ENCODE results near the gene NCBP2L. TPM values are rescaled to one million over a fixed set of nuclear protein-coding genes. Genes with fewer than 3 reads are reported as not detected.

NCBP2L gene
- total and polyA plus RNA-seq, 3 experiments from 2014 or later = 0.24 TPM; not detected in 2

DNA sequence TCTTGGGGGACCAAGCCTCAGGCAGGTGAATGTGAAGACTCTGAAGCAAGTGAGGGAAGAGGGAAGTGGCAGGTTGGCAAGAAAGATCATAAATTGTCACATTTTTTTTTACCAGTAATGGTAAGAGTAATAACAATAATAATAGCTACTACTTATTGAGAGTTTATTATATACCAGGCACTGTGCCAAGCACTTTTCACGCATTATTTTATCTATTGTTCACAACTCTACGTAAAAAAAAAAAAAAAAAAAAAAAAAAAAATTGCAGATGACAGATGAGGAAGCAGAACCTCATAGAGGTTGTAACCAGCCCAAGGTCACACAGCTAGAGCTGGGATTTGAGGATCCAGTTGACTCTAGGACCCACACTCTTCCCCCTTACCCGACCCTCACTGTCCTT, 42.9 kb upstream of the NCBP2L start:
- peaks cover 7% of the 10 kb centered on the region for H3K4me1 ChIP-seq (ENCODE audit: insufficient read depth, low read length)
- H3K4me3 ChIP-seq (ENCODE audit: low read length) = no peak overlapping the region
- Mint-ChIP-seq H3K27me3 (peaks cover 0 to 5% of the 10 kb centered on the region in 2 donors), H3K4me3 (no peak overlapping the region), H3K36me3 (no peaks in the 10 kb centered on the region), H3K4me1 (peaks cover 3 to 9% (median 4%) of the 10 kb centered on the region in 3 donors), H3K27ac (no peak overlapping the region), H3K9me3 (no peaks in the 10 kb centered on the region)
- no peaks in the 10 kb centered on the region for H3K36me3 ChIP-seq (ENCODE audit: insufficient read depth, low read length)
- H3K9me3 ChIP-seq (ENCODE audit: low read length) = no peaks in the 10 kb centered on the region
- ChIA-PET CTCF (interaction anchor here (1.0 kb wide), 1 partner anchor 42 kb away, joined by 3 read pairs; the partner anchor contains the start of gene NCBP2L), POLR2A (no interaction called here)
- H3K27ac ChIP-seq (ENCODE audit: low read depth, low read length) = no peak overlapping the region
- no peak for DNase-seq
- H3K27me3 ChIP-seq (ENCODE audit: insufficient read depth, low read length, poor library complexity, severe bottlenecking) = no peaks in the 10 kb centered on the region

DNA sequence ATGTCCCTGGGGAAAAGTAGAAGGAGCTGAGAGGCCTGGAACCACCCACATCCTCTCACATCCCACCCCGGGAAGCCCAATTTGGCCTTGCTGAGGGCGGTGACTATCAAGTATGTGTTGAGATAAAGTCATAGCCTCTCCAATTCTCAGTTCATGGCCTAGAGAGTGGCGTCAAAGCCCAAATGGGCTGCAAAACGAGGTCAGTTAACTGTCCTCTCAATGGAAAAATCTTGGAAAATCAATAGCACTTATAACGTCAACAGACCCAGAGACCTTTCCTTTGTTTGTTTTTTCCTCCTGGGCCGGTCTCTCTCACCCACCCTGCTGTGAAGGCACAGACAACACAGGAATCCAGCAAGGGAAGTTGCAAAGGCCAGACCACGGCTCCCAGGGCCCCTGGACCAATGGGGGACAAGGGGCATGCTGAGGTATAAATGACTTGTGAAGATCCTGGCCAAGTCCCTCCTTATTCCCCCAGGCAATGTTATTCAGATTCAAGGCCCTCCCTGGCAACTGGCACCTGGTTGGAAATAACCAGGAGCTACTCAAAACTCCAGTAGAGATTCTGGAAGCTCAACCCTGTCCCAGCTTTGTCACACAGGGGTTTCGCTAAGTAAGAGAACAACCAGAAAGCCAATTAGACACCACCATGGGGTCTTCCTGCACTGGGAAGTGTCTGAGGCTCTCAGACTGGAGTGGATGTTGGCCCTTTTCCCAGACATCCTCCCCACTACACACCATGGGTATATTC, 40.6 kb upstream of the NCBP2L start:
- Mint-ChIP-seq H3K27me3 (peaks cover 0 to 6% of the 10 kb centered on the region in 2 donors), H3K27ac (no peak overlapping the region), H3K4me3 (no peak overlapping the region), H3K4me1 (peaks cover 21 to 32% (median 27%) of the 10 kb centered on the region in 3 donors), H3K36me3 (peaks cover 0 to under 1% (median 0%) of the 10 kb centered on the region in 3 donors), H3K9me3 (peaks cover 0 to under 1% (median 0%) of the 10 kb centered on the region in 5 donors)
- no peak overlapping the region for H3K4me3 ChIP-seq (ENCODE audit: low read length)
- no peak for DNase-seq
- POLR2A ChIA-PET = no interaction called here
- CTCF ChIA-PET = interaction anchor here (1.2 kb wide), 1 partner anchor 40 kb away, joined by 6 read pairs; the partner anchor contains the start of gene NCBP2L
- H3K27ac ChIP-seq (ENCODE audit: low read depth, low read length) = no peak overlapping the region
- no peaks in the 10 kb centered on the region for H3K36me3 ChIP-seq (ENCODE audit: insufficient read depth, low read length)
- H3K27me3 ChIP-seq (ENCODE audit: insufficient read depth, low read length, poor library complexity, severe bottlenecking) = no peaks in the 10 kb centered on the region
- H3K4me1 ChIP-seq (ENCODE audit: insufficient read depth, low read length) = peaks cover 28% of the 10 kb centered on the region
- H3K9me3 ChIP-seq (ENCODE audit: low read length) = no peaks in the 10 kb centered on the region

DNA sequence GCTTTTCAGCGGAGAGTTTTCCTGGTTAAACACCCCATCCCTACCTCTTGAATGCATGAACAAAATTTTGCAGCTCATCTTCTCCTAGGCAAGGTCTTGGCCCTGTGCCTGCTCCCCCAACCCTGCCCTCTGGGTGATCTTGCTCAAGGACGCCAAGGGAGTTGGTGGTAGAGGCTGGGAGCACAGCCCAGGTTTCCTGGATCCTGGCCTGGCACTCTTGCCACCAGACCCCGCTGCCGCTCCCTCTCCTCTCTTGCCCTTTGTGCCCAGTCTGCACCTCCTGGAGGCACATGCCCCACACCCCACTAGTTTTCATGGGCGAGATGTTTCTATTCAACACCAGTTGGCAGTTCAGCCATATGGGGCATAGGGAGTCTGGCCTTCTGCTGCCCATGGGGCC, 39.3 kb upstream of the NCBP2L start:
- Histone ChIP-seq H3K4me3 (ENCODE audit: low read length) (no peak overlapping the region), H3K36me3 (ENCODE audit: insufficient read depth, low read length) (no peaks in the 10 kb centered on the region), H3K27ac (ENCODE audit: low read depth, low read length) (no peak overlapping the region), H3K4me1 (ENCODE audit: insufficient read depth, low read length) (peaks cover 39% of the 10 kb centered on the region), H3K27me3 (ENCODE audit: insufficient read depth, low read length, poor library complexity, severe bottlenecking) (no peaks in the 10 kb centered on the region), H3K9me3 (ENCODE audit: low read length) (no peaks in the 10 kb centered on the region)
- Mint-ChIP-seq H3K36me3 (peaks cover 0 to 3% (median 0%) of the 10 kb centered on the region in 3 donors), H3K9me3 (peaks cover 0 to 3% (median 3%) of the 10 kb centered on the region in 5 donors), H3K4me3 (no peak overlapping the region), H3K27me3 (peaks cover 0 to 6% of the 10 kb centered on the region in 2 donors), H3K4me1 (peaks cover 32 to 44% (median 40%) of the 10 kb centered on the region in 3 donors), H3K27ac (peak overlapping the region in 1 of 8 donors; percentile 58)
- POLR2A ChIA-PET = no interaction called here
- CTCF ChIA-PET = interaction anchor here (1.2 to 4.7 kb wide), 3 partner anchors 21 to 65 kb away, joined by 6 to 47 read pairs (median 10); partner anchors contain the start of gene NCBP2L
- DNase-seq = no peak

DNA sequence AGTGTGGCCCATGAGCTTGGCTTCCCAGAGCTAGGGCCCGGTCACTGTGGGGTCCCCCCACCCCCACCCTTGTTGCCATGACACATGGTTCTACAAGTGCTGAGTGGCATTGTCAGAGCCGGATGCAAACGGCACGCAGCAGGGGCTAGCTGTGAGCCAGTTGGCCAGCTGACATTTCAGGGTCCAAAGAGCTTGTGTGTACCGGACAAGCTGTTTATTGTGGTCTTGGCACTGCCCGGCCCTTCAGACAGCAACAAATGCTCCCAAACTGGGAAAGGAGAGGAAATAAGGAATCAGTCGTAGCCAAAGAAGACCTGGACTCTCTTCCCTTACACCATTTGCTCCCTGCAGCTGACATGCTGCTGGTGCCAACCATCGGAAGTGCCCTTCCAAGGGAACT, 38.8 kb upstream of the NCBP2L start:
- Mint-ChIP-seq H3K4me3 (no peak overlapping the region), H3K9me3 (peaks cover 0 to 3% (median 3%) of the 10 kb centered on the region in 5 donors), H3K36me3 (peaks cover 0 to 3% (median 0%) of the 10 kb centered on the region in 3 donors), H3K4me1 (peaks cover 35 to 49% (median 42%) of the 10 kb centered on the region in 3 donors), H3K27me3 (peaks cover 0 to 5% of the 10 kb centered on the region in 2 donors), H3K27ac (peak overlapping the region in 2 of 8 donors; percentile 60 to 61)
- no peak for DNase-seq
- H3K27ac ChIP-seq (ENCODE audit: low read depth, low read length) = no peak overlapping the region
- no peak overlapping the region for H3K4me3 ChIP-seq (ENCODE audit: low read length)
- ChIA-PET POLR2A (no interaction called here), CTCF (interaction anchor here (2.6 to 4.7 kb wide), 3 partner anchors 21 to 66 kb away, joined by 10 to 47 read pairs (median 30); partner anchors contain the start of genes NCBP2L and TSC22D3)
- no peaks in the 10 kb centered on the region for H3K27me3 ChIP-seq (ENCODE audit: insufficient read depth, low read length, poor library complexity, severe bottlenecking)
- no peaks in the 10 kb centered on the region for H3K9me3 ChIP-seq (ENCODE audit: low read length)
- H3K4me1 ChIP-seq (ENCODE audit: insufficient read depth, low read length) = peaks cover 44% of the 10 kb centered on the region
- no peaks in the 10 kb centered on the region for H3K36me3 ChIP-seq (ENCODE audit: insufficient read depth, low read length)

DNA sequence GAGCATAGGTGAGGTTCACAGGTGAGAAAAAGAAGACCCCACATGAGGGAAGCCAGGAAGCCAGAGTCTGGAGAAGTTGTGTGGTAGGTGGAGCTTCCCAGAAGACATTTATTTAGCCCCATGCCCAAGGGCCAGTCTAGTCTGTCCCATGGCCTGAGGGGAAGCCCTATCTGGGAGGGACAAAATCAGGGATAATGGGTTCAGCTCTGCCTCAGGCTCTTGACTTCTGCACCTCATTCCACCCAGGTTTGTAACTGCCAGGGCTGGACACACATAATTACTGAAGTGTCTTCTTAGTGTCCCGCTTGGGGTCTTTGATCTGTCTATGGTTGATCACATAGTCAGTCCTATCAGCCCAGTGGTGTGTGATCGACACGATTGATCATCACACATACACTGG, 38.0 kb upstream of the NCBP2L start:
- no peak overlapping the region for H3K27ac ChIP-seq (ENCODE audit: low read depth, low read length)
- H3K27me3 ChIP-seq (ENCODE audit: insufficient read depth, low read length, poor library complexity, severe bottlenecking) = no peaks in the 10 kb centered on the region
- H3K4me1 ChIP-seq (ENCODE audit: insufficient read depth, low read length) = peaks cover 44% of the 10 kb centered on the region

DNA sequence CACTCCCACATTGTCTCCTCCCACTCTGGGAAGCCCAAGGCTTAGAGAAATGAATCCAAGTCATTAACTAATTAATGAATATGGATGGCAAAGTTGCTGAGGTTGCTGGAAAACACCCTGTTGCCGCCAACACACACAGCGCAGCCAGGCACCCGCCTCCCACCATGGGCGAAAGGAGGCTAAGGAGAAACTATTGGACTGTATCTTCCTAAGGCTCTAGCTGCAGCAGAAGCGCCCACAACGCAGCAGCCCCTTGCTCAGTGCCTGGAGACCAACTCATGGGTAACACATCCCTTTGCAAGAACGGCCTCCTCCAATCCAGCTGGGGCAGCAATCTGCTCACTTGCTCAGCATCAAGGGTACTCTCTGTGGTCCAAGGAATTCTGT, 36.1 kb upstream of the NCBP2L start:
- H3K27me3 ChIP-seq (ENCODE audit: insufficient read depth, low read length, poor library complexity, severe bottlenecking) = no peaks in the 10 kb centered on the region
- H3K27me3 Mint-ChIP-seq = peaks cover 0 to 5% of the 10 kb centered on the region in 2 donors
- no peaks in the 10 kb centered on the region for H3K9me3 ChIP-seq (ENCODE audit: low read length)
- H3K4me3 ChIP-seq (ENCODE audit: low read length) = peak overlapping the region; percentile 51
- H3K27ac ChIP-seq (ENCODE audit: low read depth, low read length) = peak overlapping the region; percentile 61
- peak overlapping the region; percentile 92 to 99 (median 96) for H3K27ac Mint-ChIP-seq
- H3K4me1 ChIP-seq (ENCODE audit: insufficient read depth, low read length) = peaks cover 44% of the 10 kb centered on the region
- H3K9me3 Mint-ChIP-seq = peaks cover 0 to 3% (median 3%) of the 10 kb centered on the region in 5 donors
- DNase-seq = no peak
- peak overlapping the region; percentile 78 to 88 (median 83) for H3K4me3 Mint-ChIP-seq
- H3K4me1 Mint-ChIP-seq = peaks cover 38 to 54% (median 42%) of the 10 kb centered on the region in 3 donors
- POLR2A ChIA-PET = interaction anchor here (0.7 to 3.1 kb wide), 12 partner anchors 19 to 113 kb away, joined by 3 to 33 read pairs (median 5); partner anchors contain the start of genes MID2, PRPS1 and TSC22D3
- CTCF ChIA-PET = interaction anchor here (0.9 to 4.7 kb wide), 7 partner anchors 22 to 87 kb away, joined by 3 to 47 read pairs (median 3); partner anchors contain the start of genes NCBP2L and TSC22D3
- H3K36me3 Mint-ChIP-seq = peaks cover 0 to 3% (median 0%) of the 10 kb centered on the region in 3 donors
- H3K36me3 ChIP-seq (ENCODE audit: insufficient read depth, low read length) = no peaks in the 10 kb centered on the region

More for the DNA sequence above, 38.0 kb upstream of the NCBP2L start:
- ChIA-PET POLR2A (interaction anchor here (3.1 kb wide), 1 partner anchor 22 kb away, joined by 33 read pairs; no protein-coding TSS in a partner anchor), CTCF (interaction anchor here (1.6 to 4.7 kb wide), 4 partner anchors 11 to 67 kb away, joined by 4 to 47 read pairs (median 20); partner anchors contain the start of genes NCBP2L and TSC22D3)
- no peak for DNase-seq
- peaks cover 0 to 3% (median 0%) of the 10 kb centered on the region in 3 donors for H3K36me3 Mint-ChIP-seq
- H3K9me3 ChIP-seq (ENCODE audit: low read length) = no peaks in the 10 kb centered on the region
- peaks cover 38 to 52% (median 42%) of the 10 kb centered on the region in 3 donors for H3K4me1 Mint-ChIP-seq
- peaks cover 0 to 3% (median 3%) of the 10 kb centered on the region in 5 donors for H3K9me3 Mint-ChIP-seq
- H3K27ac Mint-ChIP-seq = peak overlapping the region in 7 of 8 donors; percentile 34 to 99 (median 73)
- peak overlapping the region in 1 of 7 donors; percentile 68 for H3K4me3 Mint-ChIP-seq
- H3K27me3 Mint-ChIP-seq = peaks cover 0 to 5% of the 10 kb centered on the region in 2 donors
- no peak overlapping the region for H3K4me3 ChIP-seq (ENCODE audit: low read length)
- H3K36me3 ChIP-seq (ENCODE audit: insufficient read depth, low read length) = no peaks in the 10 kb centered on the region

DNA sequence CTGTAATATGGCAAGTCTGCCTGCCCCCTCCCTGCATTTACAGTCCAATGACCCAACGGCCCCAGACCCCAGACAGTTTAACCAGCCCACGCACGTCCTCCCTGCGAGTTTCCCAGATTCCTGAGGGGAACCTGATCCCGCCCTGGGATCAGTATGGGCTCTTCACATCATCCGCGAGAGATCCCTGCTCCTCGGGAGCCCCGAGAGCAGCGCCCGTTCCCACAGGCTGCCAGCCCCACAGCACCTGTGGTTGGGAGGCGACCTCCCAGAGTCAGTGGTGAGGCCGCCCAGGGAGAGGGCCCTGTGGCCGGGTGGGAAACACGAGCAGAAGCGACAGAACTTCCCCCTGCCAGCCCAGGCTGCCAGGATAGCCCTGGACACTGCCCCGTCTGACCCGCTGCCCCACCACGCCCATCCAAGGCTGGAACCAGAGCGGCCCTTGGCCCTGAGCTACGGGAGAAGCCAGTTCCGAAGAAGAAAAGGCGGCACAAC, 34.8 kb upstream of the NCBP2L start:
- H3K4me3 Mint-ChIP-seq = peak overlapping the region; percentile 78 to 88 (median 83)
- no peaks in the 10 kb centered on the region for H3K36me3 ChIP-seq (ENCODE audit: insufficient read depth, low read length)
- peak overlapping the region; percentile 61 for H3K27ac ChIP-seq (ENCODE audit: low read depth, low read length)
- ChIA-PET POLR2A (interaction anchor here (0.6 to 3.1 kb wide), 5 partner anchors 25 to 114 kb away, joined by 3 to 33 read pairs (median 14); partner anchors contain the start of genes PRPS1 and TSC22D3), CTCF (interaction anchor here (1.0 to 4.7 kb wide), 6 partner anchors 13 to 88 kb away, joined by 3 to 47 read pairs (median 17); partner anchors contain the start of genes NCBP2L and TSC22D3)
- H3K27ac Mint-ChIP-seq = peak overlapping the region; percentile 92 to 99 (median 96)
- H3K27me3 Mint-ChIP-seq = peaks cover 0 to 5% of the 10 kb centered on the region in 2 donors
- H3K36me3 Mint-ChIP-seq = peaks cover 0 to 3% (median 0%) of the 10 kb centered on the region in 3 donors
- H3K4me1 Mint-ChIP-seq = peaks cover 38 to 54% (median 42%) of the 10 kb centered on the region in 3 donors
- H3K9me3 Mint-ChIP-seq = peaks cover 0 to 3% (median 3%) of the 10 kb centered on the region in 5 donors
- peak overlapping the region; percentile 58 for H3K4me3 ChIP-seq (ENCODE audit: low read length)
- DNase-seq = peak in 1 of 5 donors; percentile 45
- H3K9me3 ChIP-seq (ENCODE audit: low read length) = no peaks in the 10 kb centered on the region
- H3K27me3 ChIP-seq (ENCODE audit: insufficient read depth, low read length, poor library complexity, severe bottlenecking) = no peaks in the 10 kb centered on the region
- H3K4me1 ChIP-seq (ENCODE audit: insufficient read depth, low read length) = peaks cover 44% of the 10 kb centered on the region

Data from CD8-positive, alpha-beta memory T cell (primary cell).